B cell (primary cell): ENCODE data around the gene PRCC. TPM values are rescaled to one million over a fixed set of nuclear protein-coding genes. Genes with fewer than 3 reads are reported as not detected.
A peak's percentile ranks its signal among the peaks of the same experiment; 100 is the strongest.

Experiments
- ATAC-seq: fragments of 200-7000 bp; cut with Tn5 transposase; one replicate; pipeline ENCODE4 v1.10.0; 2021; ENCODE audit warnings: low read depth, mild to moderate bottlenecking, moderate number of reproducible peaks, moderate library complexity
- CTCF ChIA-PET: fragments of 350-600 bp; sonication (Branson Sonifier 250); formaldehyde crosslinking; loops from one replicate; lab custom pipeline; 2021; ENCODE audit warnings: antibody characterized with exemption, inconsistent platforms; lab: Charles Lee
- POLR2A ChIA-PET: fragments of 350-600 bp; sonication (Branson Sonifier 250); formaldehyde crosslinking; loops from one replicate; lab custom pipeline; 2021; ENCODE audit warnings: antibody characterized with exemption; lab: Charles Lee
- DNase-seq: peaks from one replicate; pipeline ENCODE4 v3.0.0; 2013
- H2AFZ ChIP-seq: 2 replicates; pipeline ENCODE4 v1.6.1; 2012; ENCODE audit warnings: mild to moderate bottlenecking, low read depth, low read length; ENCODE audit not compliant: insufficient read depth, poor library complexity, severe bottlenecking
- H3K27ac ChIP-seq, 2 donors: 1 replicate in 1 of 2; 2 replicates in 1 of 2; pipeline ENCODE4 v1.5.1; 2012 to 2013; ENCODE audit warnings: low read length in 2 of 2, mild to moderate bottlenecking in 2 of 2, moderate library complexity in 1 of 2
- H3K27me3 ChIP-seq, 4 experiments: fragments of 200-600 bp in 1 of 4; sonication (generic) in 1 of 4; replicated peaks in 1 of 4; 1 replicate in 2 of 4; 2 replicates in 2 of 4; pipeline versions ENCODE4 v1.6.1 to v1.7.0; 2013 to 2016; ENCODE audit warnings: low read length in 3 of 4, mild to moderate bottlenecking in 2 of 4, mixed read lengths in 1 of 4, moderate library complexity in 1 of 4; ENCODE audit not compliant: insufficient read depth in 4 of 4, control insufficient read depth in 3 of 4; ENCODE audit errors: control extremely low read depth in 1 of 4
- H3K36me3 ChIP-seq, 2 experiments: replicated peaks in 1 of 2; 1 replicate in 1 of 2; 2 replicates in 1 of 2; pipeline versions ENCODE4 v1.6.1 to v1.7.1; 2013; ENCODE audit warnings: low read length in 1 of 2; ENCODE audit not compliant: insufficient read depth in 2 of 2, control insufficient read depth in 1 of 2; ENCODE audit errors: control extremely low read depth in 1 of 2, extremely low read depth in 1 of 2
- H3K4me1 ChIP-seq, 2 donors: fragments of 200-600 bp in 1 of 2; sonication (generic) in 1 of 2; 1 replicate in 1 of 2; 2 replicates in 1 of 2; pipeline versions ENCODE4 v1.5.1 to v1.6.1; 2013 to 2017; ENCODE audit warnings: low read length in 2 of 2; ENCODE audit not compliant: control insufficient read depth in 2 of 2, insufficient read depth in 2 of 2
- H3K4me2 ChIP-seq: replicated peaks from 2 replicates; pipeline ENCODE3; 2012; ENCODE audit warnings: mild to moderate bottlenecking, low read depth, low read length; ENCODE audit not compliant: poor library complexity, severe bottlenecking
- H3K4me3 ChIP-seq, 5 experiments: fragments of 200-600 bp in 1 of 5; sonication (generic) in 1 of 5; 1 replicate in 3 of 5; 2 replicates in 2 of 5; pipeline versions ENCODE4 v1.5.1 to v1.7.0; 2011 to 2016; ENCODE audit warnings: low read length in 4 of 5, mild to moderate bottlenecking in 4 of 5, low read depth in 2 of 5, control low read depth in 1 of 5, moderate library complexity in 1 of 5; ENCODE audit not compliant: insufficient read depth in 1 of 5; ENCODE audit errors: control extremely low read depth in 1 of 5, extremely low read depth in 1 of 5
- H3K79me2 ChIP-seq: fragments of 200-600 bp; sonication (generic); one replicate; pipeline ENCODE4 v1.6.0; 2016; ENCODE audit warnings: low read length; ENCODE audit not compliant: control insufficient read depth, insufficient read depth
- H3K9ac ChIP-seq: fragments of 200-600 bp; sonication (generic); 2 replicates; pipeline ENCODE4 v1.6.1; 2017; ENCODE audit warnings: mild to moderate bottlenecking, low read length, moderate library complexity
- H3K9me3 ChIP-seq, 3 donors: one replicate each; pipeline versions ENCODE4 v1.6.1 to v1.7.1; 2013; ENCODE audit warnings: low read length in 2 of 3; ENCODE audit not compliant: control insufficient read depth in 2 of 3, insufficient read depth in 1 of 3; ENCODE audit errors: control extremely low read depth in 1 of 3
- H4K20me1 ChIP-seq: 2 replicates; pipeline ENCODE4 v1.6.0; 2012; ENCODE audit warnings: mild to moderate bottlenecking, low read length; ENCODE audit not compliant: insufficient read depth, control insufficient read depth, poor library complexity, severe bottlenecking
- H3K27ac Mint-ChIP-seq: one replicate; pipeline ENCODE4 v1.8.0; 2021; ENCODE audit warnings: mixed read lengths
- H3K27me3 Mint-ChIP-seq: one replicate; pipeline ENCODE4 v1.8.0; 2021; ENCODE audit warnings: mixed read lengths
- H3K4me1 Mint-ChIP-seq: one replicate; pipeline ENCODE4 v1.8.0; 2021; ENCODE audit warnings: mixed read lengths
- H3K4me3 Mint-ChIP-seq: one replicate; pipeline ENCODE4 v1.8.0; 2021; ENCODE audit warnings: mixed read lengths
- H3K9me3 Mint-ChIP-seq: one replicate; pipeline ENCODE4 v1.8.0; 2022; ENCODE audit warnings: mixed read lengths; ENCODE audit not compliant: insufficient read depth
- EZH2 ChIP-seq: IDR thresholded peaks from 2 replicates; pipeline ENCODE4 v1.6.1; 2012; ENCODE audit warnings: borderline replicate concordance, low read depth, mild to moderate bottlenecking, moderate library complexity, low read length; ENCODE audit not compliant: insufficient read depth, poor library complexity, severe bottlenecking
- WGBS: methylation state at CpG from one replicate; pipeline ENCODE4 v1.1.5; 2013; ENCODE audit warnings: missing lambda C conversion rate; ENCODE audit not compliant: insufficient coverage; 5-methylcytosine and 5-hydroxymethylcytosine counted together
- intact Hi-C: fragments of 100-400 bp; cut with micrococcal nuclease; formaldehyde crosslinking; loops from one replicate; pipeline ENCODE4 v1.10.0; 2022
- polyA plus RNA-seq: library from polyadenylated mRNA; depleted of rRNA; stranded (reverse); fragments of >200 nt; gene quantifications from 2 replicates; pipeline ENCODE4 v1.2.3, GENCODE V29; 2012
- total RNA-seq, 2 donors: library from RNA; stranded (reverse); fragments of 120-200 nt in 1 of 2; gene quantifications; 1 replicate in 1 of 2; 2 replicates in 1 of 2; pipeline versions ENCODE4 v1.2.3 to v1.2.4, GENCODE V29; 2013 to 2022
- TF ChIP-seq, protein P1 (sequence below): fragments of 200-600 bp; IDR thresholded peaks from one replicate; pipeline ENCODE4 v1.8.0; 2022; ENCODE audit warnings: antibody characterized with exemption, mild to moderate bottlenecking

Gene PRCC
- total and polyA plus RNA-seq, 2 donors (not counting 1 experiment from before 2014, with no cell fraction given), result 55.7 to 83.4 TPM

DNA sequence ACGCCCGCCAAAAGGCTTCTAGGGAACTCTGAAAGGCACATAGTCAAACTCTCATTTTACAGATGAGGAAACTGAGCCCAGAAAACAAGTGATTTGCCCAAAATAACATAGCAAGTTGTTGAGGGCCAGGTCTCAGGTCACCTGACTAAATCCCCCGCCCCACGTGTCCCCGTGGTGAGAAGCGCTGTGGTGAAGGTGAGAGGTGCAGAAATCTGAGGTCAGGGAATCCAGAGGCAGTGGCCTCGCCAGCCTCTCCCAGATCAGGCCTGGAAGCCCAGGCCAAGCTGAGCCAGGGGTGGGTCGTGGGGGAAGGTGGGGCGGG, 21.0 kb upstream of the PRCC start:
- Mint-ChIP-seq H3K9me3 (peaks cover under 1% of the 10 kb centered on the region), H3K27ac (peak overlapping the region; percentile 97), H3K27me3 (no peaks in the 10 kb centered on the region), H3K4me1 (peaks cover 59% of the 10 kb centered on the region), H3K4me3 (peak overlapping the region; percentile 88)
- Histone ChIP-seq H3K36me3 (peaks cover 0 to 24% of the 10 kb centered on the region in 2 experiments), H3K4me1 (peaks cover 48 to 56% of the 10 kb centered on the region in 2 donors), H3K79me2 (peaks cover 54% of the 10 kb centered on the region), H3K9me3 (no peaks in the 10 kb centered on the region), H3K27ac (peak overlapping the region; percentile 80 to 88), H3K4me3 (no peak overlapping the region), H3K9ac (no peak overlapping the region), H3K4me2 (peak overlapping the region; percentile 78), H3K27me3 (no peaks in the 10 kb centered on the region), H4K20me1 (peaks cover 16% of the 10 kb centered on the region), H2AFZ (no peak overlapping the region)
- DNase-seq (no peak), ATAC-seq (no peak)
- intact Hi-C loops, result loop anchor here (2.0 kb wide), 1 partner anchor 246 kb away; the partner anchor contains the start of gene MEF2D
- ChIA-PET POLR2A (interaction anchor here (0.7 to 1.9 kb wide), 2 partner anchors 17 to 21 kb away, joined by 3 to 9 read pairs; partner anchors contain the start of genes ISG20L2 and PRCC), CTCF (interaction anchor here (1.1 to 1.2 kb wide), 2 partner anchors 10 to 21 kb away, joined by 3 read pairs; no protein-coding TSS in a partner anchor)
- 90% methylated on average over 6 of the region's 9 CpGs for WGBS
- TF ChIP-seq, protein P1, sequence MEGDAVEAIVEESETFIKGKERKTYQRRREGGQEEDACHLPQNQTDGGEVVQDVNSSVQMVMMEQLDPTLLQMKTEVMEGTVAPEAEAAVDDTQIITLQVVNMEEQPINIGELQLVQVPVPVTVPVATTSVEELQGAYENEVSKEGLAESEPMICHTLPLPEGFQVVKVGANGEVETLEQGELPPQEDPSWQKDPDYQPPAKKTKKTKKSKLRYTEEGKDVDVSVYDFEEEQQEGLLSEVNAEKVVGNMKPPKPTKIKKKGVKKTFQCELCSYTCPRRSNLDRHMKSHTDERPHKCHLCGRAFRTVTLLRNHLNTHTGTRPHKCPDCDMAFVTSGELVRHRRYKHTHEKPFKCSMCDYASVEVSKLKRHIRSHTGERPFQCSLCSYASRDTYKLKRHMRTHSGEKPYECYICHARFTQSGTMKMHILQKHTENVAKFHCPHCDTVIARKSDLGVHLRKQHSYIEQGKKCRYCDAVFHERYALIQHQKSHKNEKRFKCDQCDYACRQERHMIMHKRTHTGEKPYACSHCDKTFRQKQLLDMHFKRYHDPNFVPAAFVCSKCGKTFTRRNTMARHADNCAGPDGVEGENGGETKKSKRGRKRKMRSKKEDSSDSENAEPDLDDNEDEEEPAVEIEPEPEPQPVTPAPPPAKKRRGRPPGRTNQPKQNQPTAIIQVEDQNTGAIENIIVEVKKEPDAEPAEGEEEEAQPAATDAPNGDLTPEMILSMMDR, result no peak
- no peak for TF ChIP-seq EZH2
